ENCODE results near the gene P2RX7.

GRCh38 chr12:121190523-121191031 is 57.9 kb downstream of the P2RX7 start:
- TF ChIP-seq CTCF (IDR thresholded peaks at IDR 0.05) = no peak
- no peak for TF ChIP-seq EP300 (IDR thresholded peaks at IDR 0.05)
- no peak for TF ChIP-seq POLR2A (IDR thresholded peaks at IDR 0.05)

Data from ovary (tissue), 3 donors.